ENCODE measurements around the gene CCDC137.

Gene CCDC137

DNA sequence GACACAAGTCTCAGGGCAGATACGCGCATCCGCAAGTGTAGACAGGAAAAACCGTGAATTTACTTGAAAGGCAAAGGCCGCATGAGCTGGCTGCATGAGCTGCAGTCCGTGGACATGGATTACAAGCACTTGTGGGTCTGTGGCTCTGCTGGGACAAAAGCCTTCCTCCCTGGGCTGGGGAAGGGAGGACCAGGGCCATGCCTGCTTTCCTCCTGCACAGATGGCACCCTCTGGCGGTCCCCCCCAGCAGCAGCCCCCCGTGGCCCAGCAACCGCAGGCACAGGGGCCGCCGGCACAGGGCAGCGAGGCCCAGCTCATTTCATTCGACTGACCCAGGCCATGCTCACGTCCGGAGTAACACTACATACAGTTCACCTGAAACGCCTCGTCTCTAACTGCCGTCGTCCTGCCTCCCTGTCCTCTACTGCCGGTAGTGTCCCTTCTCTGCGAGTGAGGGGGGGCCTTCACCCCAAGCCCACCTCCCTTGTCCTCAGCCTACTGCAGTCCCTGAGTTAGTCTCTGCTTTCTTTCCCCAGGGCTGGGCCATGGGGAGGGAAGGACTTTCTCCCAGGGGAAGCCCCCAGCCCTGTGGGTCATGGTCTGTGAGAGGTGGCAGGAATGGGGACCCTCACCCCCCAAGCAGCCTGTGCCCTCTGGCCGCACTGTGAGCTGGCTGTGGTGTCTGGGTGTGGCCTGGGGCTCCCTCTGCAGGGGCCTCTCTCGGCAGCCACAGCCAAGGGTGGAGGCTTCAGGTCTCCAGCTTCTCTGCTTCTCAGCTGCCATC is 34.9 kb downstream of the CCDC137 start:
- no peak for DNase-seq (ENCODE audit: low read depth, low spot score)

DNA sequence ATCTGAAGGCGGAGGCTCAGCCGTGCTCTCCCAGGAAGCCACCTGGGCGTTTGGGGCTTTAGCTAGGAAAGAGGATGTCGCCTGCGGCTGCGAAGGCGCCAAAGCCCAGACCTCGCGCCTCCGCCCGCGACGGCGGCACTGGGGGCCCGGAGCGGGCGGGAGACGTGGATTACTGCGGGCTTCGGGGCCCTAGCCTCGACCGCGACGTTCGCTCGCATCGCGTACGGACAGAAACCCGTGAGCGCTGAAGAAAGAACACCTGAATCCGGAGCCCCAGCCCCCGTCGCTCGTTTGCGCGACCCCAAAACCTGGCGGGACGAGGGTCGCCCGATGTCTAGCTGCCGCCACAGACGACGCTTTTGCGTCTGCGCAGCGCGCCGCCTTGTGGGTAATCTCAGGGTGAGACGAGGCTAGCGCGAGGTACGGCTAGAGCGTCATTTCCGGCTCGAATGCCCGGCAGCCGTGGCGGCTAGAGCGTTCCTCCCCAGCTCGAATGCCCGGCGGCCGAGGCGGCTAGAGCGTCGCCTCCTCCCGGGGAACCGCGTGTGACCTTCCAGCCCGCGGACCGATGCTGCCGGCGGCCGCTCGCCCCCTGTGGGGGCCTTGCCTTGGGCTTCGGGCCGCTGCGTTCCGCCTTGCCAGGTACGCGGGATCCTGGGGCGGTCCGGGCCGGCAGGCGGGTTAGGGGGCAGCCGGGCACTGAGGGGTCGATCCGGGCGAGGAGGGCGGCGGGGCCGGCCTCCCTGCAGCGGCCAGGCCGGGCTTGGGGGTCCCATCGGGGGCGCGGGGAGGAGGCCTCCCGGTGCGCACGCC is 36.6 kb downstream of the CCDC137 start, which contains the start of gene MRPL12:
Gene MRPL12, plus strand, starts transcription at position 434 of the 813 bp plus-strand sequence. Its CDS starts 135 bp downstream, at position 569.
- DNase-seq (ENCODE audit: low read depth, low spot score), result peak; percentile 98

DNA sequence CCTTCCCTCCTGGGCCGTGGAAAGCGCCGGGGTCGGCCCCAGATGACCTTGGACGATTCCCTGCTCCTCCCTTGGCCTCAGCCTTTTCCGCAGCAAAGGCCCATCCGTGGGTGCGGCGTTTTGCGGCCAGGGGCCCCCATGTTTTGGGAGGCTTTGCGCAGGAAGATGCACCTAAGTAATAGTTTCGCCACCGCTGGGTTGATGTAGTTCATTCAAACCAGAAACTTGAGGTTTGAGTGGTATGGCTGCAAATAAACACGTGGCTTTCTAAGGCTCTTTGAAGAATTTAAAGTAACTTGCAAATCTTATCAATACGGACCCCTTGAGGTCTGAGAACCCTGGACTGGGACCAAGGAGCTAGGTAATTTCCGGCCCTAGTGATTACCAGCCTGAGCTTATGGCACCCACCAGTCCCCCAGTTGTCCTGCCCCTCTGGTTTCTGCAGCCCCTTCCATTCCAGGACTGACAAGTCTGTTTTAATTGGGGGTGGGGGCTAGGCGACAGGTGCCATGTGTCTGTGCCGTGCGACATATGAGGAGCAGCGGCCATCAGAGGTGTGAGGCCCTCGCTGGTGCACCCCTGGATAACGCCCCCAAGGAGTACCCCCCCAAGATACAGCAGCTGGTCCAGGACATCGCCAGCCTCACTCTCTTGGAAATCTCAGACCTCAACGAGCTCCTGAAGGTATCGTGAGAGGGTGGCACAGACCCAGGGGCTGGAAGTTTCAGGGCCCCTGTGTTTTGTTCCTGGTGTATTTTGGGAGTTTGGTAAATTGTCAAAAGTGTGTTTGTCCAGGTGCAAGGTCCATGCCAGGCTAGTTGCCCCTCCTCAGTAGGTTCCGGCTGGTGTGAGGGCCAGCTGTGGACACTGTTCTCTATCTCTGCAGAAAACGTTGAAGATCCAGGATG is 37.5 kb downstream of the CCDC137 start:
- DNase-seq (ENCODE audit: low read depth, low spot score), result no peak

DNA sequence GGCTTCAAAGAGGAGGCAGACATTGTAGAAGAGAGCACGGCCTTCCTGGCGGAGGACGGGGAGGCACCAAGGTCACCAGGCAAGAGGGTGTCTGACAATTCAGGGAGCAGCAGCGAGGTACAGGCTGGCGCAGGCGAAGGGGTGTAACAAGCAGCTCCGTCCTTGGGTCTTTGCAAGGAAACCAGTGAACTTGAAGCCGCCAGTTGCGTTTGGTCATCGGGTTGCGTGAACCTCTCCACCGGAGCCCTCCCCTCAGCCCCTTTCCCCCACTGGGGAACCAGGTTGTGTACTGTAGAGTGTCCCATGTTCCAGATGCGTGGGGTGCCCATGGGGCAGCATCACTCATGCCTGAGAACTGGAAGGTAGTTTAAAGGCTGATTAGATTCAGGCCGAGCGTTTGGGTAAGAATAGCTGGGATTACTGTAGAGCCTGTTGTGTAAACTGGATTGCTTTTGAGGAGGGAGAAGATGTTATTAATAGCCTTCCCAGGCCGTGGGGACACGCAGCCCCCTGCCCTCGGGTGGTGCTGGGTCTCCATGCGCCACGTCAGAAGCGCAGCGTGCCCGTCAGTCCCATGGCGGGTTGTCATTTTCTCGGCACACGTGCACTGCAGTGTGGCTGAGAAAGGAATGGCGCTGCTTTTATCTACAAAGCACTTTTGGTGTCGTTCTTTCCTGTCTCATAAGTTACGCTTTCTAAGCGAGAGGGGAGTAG is 39.1 kb downstream of the CCDC137 start:
- no peak for DNase-seq (ENCODE audit: low read depth, low spot score)

DNA sequence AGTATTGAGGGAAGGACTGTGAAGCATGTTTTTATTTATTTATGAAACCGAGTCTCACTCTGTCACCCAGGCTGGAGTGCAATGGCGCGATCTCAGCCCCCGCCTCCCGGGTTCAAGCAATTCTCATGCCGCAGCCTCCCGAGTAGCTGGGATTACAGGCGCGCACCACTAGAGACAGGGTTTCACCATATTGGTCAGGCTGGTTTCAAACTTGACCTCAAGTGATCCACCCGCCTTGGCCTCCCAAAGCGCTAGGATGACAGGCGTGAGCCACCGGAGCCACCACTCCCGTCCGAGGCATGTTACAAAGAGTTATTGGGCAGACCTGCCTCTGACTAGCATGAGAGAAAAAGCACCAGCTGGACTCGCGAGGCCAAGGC is 39.7 kb downstream of the CCDC137 start:
- DNase-seq (ENCODE audit: low read depth, low spot score), result no peak

DNA sequence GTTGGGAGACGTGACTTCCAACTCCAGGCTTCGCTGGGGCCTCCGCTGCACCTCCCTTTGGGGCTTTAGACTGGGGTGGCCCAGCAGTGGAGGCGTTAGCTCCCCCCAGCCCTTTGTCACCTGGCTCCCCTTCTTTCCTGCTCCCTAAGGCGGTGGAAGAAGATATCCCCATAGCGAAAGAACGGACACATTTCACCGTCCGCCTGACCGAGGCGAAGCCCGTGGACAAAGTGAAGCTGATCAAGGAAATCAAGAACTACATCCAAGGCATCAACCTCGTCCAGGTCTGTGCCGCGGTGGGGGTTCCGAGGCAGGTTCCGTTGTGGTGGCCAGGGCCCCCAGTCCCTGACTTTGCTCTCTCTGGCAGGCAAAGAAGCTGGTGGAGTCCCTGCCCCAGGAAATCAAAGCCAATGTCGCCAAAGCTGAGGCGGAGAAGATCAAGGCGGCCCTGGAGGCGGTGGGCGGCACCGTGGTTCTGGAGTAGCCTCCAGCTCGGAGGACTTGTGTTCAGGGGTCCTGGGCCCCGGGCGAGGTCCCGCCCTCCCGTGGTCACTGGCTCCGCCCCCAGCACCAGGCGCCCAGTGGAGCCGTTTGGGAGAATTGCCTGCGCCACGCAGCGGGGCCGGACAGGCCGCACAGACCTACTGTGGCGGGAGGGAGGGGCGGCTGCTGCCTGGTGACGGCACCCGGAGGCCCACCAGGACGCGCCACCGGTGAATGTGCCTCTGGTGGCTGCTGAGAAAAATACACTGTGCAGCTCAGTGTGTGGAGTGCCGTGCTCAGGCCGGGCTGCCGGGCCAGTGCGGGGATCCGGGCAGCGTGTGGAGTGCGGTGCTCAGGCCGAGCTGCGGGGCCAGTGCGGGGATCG is 40.5 kb downstream of the CCDC137 start:
- no peak for DNase-seq (ENCODE audit: low read depth, low spot score)

DNA sequence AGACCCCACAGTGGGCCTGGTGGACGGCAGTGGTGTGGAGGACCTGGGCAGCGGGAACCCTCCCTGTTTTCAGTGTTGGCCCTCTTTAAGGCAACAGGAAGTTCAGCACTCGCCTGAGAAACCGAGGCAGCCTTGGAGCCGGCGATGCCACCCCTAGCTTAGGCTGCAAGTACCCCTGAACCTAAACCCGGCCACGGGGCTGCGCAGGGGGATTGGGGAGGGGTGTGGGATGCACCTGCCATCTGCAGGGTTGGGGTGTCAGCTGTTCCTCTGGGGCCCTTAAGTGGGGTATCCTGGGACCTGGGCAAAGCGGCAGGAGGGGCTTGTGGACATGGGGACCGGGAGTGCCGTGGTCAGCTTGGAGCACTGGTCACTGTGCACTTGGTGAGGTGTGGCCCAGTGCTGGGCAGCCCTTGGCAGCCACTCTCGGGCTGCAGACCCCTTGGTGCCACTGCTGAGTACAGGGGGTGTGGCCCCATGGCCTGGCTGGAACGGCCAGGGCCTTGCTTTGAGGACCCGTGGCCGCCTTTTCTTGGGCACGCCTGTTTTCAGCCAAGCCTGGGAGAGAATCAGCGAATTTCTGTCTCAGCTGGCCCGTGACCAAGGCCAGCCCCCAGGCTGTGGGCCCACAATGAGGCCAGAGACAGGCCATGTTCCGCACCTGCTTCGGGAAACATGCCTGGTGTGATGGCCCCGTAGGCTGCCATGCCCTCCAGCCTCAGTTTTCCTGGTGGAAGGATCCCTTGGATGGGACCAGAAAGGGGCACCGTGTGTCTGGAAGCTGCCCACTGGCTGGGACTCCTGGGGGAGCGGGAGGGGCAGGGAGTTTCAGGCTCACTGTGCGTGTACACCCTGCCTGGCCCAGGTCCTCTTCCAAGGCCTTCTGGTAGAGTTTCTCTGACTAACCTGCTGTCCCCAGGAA is 41.4 kb downstream of the CCDC137 start:
- no peak for DNase-seq (ENCODE audit: low read depth, low spot score)

DNA sequence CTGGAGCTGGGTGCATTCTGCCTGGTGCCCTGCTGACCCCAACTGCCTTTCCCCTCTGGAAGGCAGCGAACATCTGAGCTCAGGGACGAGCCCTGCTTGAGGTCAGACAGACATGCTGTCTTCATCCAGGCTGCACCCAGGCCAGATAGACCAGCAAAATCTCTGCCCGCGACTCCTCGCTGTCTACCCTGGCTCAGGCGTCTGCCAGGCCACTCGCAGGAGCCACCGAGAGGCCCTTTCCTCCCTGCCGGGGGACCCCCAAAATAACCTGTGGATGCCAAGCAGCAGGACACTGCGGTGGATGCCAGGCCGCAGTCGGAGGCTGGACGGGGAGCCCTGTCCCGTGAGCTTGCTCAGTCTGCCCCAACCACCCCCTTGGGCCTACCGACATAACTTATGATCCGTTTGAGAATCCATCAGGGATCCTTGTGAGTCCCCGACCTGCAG is 42.2 kb downstream of the CCDC137 start:
- DNase-seq (ENCODE audit: low read depth, low spot score), result no peak

DNA sequence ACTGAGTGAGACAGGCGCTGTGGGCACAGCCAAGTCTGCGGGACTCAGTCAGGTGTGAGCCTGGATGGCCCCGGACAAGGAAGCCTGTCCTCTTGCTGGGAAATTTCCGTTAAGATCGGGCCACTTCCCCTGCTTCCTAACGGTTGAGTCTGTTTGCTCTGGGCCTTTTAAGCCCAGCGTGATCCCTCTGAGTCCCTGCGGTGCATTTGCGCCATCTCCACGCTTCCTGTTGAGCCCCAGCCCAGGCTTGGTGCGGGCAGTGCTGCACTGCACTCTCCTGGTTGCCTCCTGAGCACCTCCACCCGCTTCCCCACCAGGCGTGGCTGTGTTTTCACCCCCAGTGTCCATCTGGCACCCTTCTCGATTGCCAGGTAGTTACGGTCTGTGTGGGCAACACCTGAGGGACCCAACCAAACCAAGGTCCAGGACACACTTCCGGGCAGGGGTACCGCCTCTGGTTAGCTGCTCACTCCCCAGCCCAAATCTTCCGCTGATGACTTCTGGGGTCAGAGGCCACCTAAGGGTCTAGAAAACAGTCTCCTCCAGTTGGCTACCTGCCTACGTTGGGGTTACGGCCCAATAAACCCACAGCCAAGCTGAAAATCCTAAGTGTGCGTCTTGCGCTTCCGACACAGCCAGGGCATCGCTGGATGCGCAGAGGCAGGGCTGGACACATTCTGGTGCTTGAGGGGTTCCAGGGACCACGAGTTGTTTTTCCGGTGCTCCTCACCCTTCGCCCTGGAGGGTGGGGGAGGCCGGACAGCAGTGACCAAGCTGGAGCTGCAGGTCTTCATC is 44.2 kb downstream of the CCDC137 start:
- peak; percentile 32 for DNase-seq (ENCODE audit: low read depth, low spot score)

DNA sequence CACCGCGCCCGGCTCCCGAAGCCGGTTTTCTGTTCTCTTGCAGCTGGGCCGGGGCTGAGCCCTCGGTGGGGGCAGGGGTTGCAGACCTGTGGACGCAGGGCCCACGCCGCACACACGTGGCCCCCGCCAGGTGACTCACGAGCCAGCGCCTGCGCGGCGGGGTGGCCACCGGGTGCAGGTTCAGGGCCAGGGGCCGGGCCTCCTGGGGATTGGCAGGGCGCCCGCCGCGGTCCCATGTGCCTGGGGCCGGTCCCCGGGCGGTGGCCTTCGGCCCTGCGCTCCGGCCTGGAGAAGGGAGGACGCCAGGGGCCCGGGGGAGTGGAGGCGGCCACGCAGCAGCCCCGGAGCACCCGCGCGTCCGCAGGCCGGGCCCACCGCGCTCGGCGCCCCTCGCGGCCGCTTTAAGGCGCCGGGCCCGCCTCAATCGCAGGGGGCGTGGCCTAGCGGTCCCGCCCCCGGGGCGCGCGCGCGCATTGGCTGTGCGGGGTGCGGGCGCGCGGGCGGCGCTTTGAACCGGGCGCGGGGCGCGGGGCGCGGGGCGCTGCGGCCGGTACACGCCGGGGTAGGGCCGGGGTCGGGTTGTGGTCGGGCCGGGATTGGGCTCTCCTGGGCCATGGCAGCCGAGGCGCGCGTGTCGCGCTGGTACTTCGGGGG is 45.4 kb downstream of the CCDC137 start, which contains the start of gene SLC25A10:
Gene SLC25A10, plus strand, starts transcription at position 471 of the 654 bp plus-strand sequence. Its CDS starts 143 bp downstream, at position 614.
- DNase-seq (ENCODE audit: low read depth, low spot score), result peak; percentile 91

DNA sequence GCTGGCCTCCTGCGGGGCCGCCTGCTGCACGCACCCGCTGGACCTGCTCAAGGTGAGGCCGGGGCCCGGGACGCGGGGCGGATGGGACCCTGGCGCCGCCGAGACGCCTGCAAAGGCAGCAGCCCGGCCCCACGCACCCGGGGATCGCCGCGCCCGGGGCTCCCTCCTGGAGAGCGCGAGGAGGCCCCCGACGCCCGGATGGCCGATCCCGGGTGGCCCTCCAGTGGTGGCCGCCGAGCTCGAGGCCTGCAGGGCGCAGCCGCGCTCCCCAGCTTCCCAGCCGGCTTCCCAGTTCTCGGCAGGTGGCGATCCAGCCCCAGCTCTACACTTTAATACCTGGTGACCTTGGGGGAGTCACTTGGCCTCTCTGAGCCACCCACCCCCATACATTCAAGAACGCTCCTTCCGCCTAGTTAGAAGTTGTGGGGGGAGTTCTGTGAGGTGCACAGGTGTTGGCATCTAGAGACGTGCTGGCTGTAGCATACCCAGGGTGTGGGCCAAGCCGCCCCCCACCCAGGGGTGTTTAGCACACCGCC is 46.0 kb downstream of the CCDC137 start:
- peak; percentile 69 for DNase-seq (ENCODE audit: low read depth, low spot score)

DNA sequence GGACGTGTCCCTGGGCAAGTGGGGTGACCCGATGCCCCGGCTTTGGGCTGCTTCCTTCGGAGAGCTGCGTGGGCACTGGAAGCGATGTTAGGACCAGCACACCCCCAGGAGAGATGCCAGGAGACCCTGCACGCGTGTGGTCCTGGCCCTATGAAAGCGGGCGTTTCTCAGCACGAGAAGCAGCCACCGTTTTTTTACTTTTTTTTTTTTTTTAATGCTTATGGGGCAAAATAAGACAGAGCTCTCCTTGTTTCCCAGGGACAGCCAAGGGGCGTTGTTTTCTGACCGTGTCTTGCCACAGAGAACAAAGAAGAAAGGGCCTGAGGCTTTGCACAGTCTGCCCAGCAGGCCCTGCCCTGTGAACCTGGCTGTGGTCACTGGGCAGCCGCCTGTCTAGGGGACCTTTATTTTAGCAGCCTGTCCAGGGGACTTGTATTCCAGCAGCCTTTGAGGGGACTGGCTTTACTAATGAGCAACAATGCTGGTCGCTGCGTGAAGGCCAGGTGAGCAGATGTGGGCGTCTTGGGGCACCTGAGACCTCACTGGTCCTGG is 46.5 kb downstream of the CCDC137 start:
- DNase-seq (ENCODE audit: low read depth, low spot score), result peak; percentile 40

DNA sequence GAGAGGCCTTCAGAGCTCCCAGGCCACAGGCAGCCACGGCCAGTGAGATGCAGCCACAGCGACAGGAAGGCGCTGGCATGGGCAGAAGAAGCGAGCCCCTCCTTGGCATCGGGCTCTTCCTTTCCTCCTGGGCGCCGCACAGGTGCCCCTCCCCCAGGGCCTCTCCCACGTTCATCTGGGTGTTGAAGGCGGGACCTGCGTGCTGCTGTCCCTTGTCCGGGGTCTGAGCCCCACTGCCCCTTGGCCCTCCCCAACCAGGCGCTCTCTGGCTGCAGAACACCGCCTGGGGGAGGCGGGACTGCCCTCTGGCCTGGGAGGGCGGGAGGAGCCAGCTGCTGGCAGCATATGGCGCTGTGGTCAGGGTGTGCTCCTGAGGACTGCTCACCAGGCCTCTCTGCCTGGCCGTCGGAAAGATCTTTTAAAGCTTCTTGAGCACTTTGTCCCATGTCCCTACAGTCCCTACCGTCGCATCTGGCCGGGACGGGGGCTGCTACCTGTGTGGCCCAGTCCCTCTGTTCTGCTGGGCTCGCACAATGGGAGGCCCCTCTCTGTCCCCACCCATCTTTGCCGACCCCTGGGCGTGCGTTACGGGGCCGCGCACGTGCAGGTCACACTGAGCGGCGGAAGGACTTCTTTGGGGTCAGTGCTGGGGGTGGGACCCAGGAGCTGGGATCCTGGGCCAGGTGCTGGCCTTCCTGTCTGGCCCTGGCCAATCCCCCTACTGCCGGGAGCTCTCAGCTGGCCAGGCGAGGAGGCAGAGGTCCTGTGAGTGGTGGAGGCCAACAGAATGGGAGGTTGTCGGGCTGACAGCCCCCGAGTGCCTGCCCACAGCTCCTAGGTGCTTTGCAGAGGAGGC is 47.2 kb downstream of the CCDC137 start:
- DNase-seq (ENCODE audit: low read depth, low spot score), result peak; percentile 32

DNA sequence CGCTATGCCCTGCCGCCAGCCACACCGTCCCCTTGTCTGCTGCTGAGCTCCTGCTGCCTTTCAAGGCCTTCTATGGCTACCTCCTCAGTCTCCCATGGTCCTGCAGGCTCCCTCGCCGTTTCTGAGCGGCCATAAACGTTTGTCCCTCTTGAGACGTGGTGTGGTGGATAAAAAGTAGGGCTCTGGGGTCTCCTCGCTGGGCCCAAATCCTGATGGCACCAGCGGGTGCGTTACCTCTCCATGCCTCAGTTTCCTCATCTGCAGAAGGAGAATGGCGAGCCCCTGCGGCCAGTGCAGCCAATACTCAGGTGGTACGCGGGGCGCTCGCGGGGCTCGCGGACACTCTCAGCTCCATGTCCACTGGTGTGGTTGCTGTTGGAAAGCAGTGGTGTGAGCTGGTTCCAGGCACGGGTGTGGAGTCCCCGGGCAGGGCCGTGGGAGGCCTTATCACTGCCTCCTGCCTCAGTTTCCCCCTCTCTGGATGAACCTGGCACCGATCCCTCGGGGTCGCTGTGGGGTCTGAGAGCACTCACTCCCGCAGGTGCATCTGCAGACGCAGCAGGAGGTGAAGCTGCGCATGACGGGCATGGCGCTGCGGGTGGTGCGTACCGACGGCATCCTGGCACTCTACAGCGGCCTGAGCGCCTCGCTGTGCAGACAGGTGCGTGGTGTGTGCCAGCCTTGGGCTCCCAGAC is 48.0 kb downstream of the CCDC137 start:
- DNase-seq (ENCODE audit: low read depth, low spot score), result no peak

All from astrocyte of the hippocampus (primary cell).